ENCODE results near the gene GALK1. TPM values are rescaled to one million over a fixed set of nuclear protein-coding genes. Genes with fewer than 3 reads are reported as not detected.

The GALK1 gene
- total RNA-seq, 2 experiments from 2014 or later, result 43.4 to 50.7 TPM

DNA sequence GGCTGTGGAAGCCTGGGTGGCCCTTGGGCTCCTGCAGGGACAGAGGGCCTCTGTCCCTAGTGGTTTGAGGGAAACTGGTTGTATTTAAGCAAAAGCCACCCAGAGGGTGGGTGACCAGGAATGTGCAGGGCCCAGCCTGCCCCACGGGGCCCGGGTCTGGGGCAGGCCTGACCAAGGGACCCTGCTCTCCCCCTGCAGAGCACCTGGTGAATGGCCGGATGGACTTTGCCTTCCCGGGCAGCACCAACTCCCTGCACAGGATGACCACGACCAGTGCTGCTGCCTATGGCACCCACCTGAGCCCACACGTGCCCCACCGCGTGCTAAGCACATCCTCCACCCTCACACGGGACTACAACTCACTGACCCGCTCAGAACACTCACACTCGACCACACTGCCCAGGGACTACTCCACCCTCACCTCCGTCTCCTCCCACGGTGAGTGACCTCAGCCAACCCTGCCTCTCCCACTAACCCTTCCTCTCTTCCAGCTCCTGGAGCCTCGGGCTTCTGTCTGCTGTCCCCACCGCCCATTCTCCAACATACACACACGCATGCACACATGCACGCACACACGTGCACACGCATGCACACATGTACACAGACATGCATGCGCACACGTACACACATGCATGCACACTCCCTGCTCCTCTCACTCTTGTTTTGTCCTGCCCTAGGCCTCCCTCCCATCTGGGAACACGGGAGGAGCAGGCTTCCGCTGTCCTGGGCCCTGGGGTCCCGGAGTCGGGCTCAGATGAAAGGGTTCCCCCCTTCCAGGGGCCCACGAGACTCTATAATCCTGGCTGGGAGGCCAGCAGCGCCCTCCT is 10.4 kb downstream of the GALK1 start:
- Mint-ChIP-seq H3K4me3 (peak overlapping the region; percentile 17), H3K27ac (peak overlapping the region; percentile 18), H3K36me3 (ENCODE audit: low read depth) (no peaks in the 10 kb centered on the region), H3K4me1 (ENCODE audit: low read depth) (peaks cover 19% of the 10 kb centered on the region), H3K9me3 (no peaks in the 10 kb centered on the region), H3K27me3 (no peaks in the 10 kb centered on the region)
- ChIA-PET POLR2A (interaction anchor here (1.3 to 2.7 kb wide), 10 partner anchors 10 to 88 kb away, joined by 3 to 21 read pairs (median 6); partner anchors contain the start of genes GALK1, RECQL5, SAP30BP and UNK), CTCF (interaction anchor here (0.7 to 9.9 kb wide), 29 partner anchors 9 to 414 kb away, joined by 3 to 217 read pairs (median 7); partner anchors contain the start of genes GALK1, ITGB4, RECQL5 and SAP30BP)
- ATAC-seq (no peak), DNase-seq (no peak)
- intact Hi-C loops (cut with micrococcal nuclease), result no loop called here
- no peak for TF ChIP-seq CTCF (IDR thresholded peaks at IDR 0.05)

GRCh38 chr17:75753514-75754377 is 11.2 kb downstream of the GALK1 start:
- ATAC-seq (peak; percentile 80), DNase-seq (peak; percentile 77)
- peaks cover 19% of the 10 kb centered on the region for H3K4me1 Mint-ChIP-seq (ENCODE audit: low read depth)
- TF ChIP-seq CTCF (IDR thresholded peaks at IDR 0.05), result peak; percentile 75
- ChIA-PET CTCF (interaction anchor here (0.6 to 9.9 kb wide), 73 partner anchors 8 to 413 kb away, joined by 3 to 217 read pairs (median 4); partner anchors contain the start of genes GALK1, ITGB4, RECQL5 and SAP30BP), POLR2A (interaction anchor here (0.6 to 2.7 kb wide), 15 partner anchors 10 to 141 kb away, joined by 3 to 21 read pairs (median 5); partner anchors contain the start of genes GALK1, RECQL5, SAP30BP and UNK)
- intact Hi-C loops (cut with micrococcal nuclease), result no loop called here
- peak overlapping the region; percentile 61 for H3K4me3 Mint-ChIP-seq
- no peaks in the 10 kb centered on the region for H3K36me3 Mint-ChIP-seq (ENCODE audit: low read depth)
- H3K27ac Mint-ChIP-seq, result no peak overlapping the region
- no peaks in the 10 kb centered on the region for H3K27me3 Mint-ChIP-seq
- H3K9me3 Mint-ChIP-seq, result no peaks in the 10 kb centered on the region

GRCh38 chr17:75752802-75753513 is 12.0 kb downstream of the GALK1 start:
- Mint-ChIP-seq H3K4me3 (peak overlapping the region; percentile 61), H3K27me3 (no peaks in the 10 kb centered on the region), H3K36me3 (ENCODE audit: low read depth) (no peaks in the 10 kb centered on the region), H3K4me1 (ENCODE audit: low read depth) (peaks cover 19% of the 10 kb centered on the region), H3K9me3 (no peaks in the 10 kb centered on the region), H3K27ac (no peak overlapping the region)
- ChIA-PET POLR2A (interaction anchor here (0.6 to 2.7 kb wide), 13 partner anchors 11 to 142 kb away, joined by 3 to 21 read pairs (median 5); partner anchors contain the start of genes GALK1, RECQL5 and SAP30BP), CTCF (interaction anchor here (0.6 to 9.9 kb wide), 72 partner anchors 8 to 412 kb away, joined by 3 to 217 read pairs (median 4); partner anchors contain the start of genes GALK1, ITGB4, RECQL5 and SAP30BP)
- no peak for TF ChIP-seq CTCF (IDR thresholded peaks at IDR 0.05)
- intact Hi-C loops (cut with micrococcal nuclease), result no loop called here
- ATAC-seq, result no peak
- no peak for DNase-seq

GRCh38 chr17:75752405-75752709 is 12.6 kb downstream of the GALK1 start:
- Mint-ChIP-seq H3K27me3 (peaks cover 1% of the 10 kb centered on the region), H3K9me3 (no peaks in the 10 kb centered on the region), H3K4me3 (no peak overlapping the region), H3K4me1 (ENCODE audit: low read depth) (peaks cover 19% of the 10 kb centered on the region), H3K27ac (no peak overlapping the region), H3K36me3 (ENCODE audit: low read depth) (no peaks in the 10 kb centered on the region)
- DNase-seq (no peak), ATAC-seq (no peak)
- TF ChIP-seq CTCF (IDR thresholded peaks at IDR 0.05), result no peak
- POLR2A ChIA-PET, result interaction anchor here (1.2 to 1.5 kb wide), 2 partner anchors 31 to 123 kb away, joined by 3 to 5 read pairs; no protein-coding TSS in a partner anchor
- CTCF ChIA-PET, result interaction anchor here (0.8 to 9.9 kb wide), 17 partner anchors 12 to 236 kb away, joined by 3 to 217 read pairs (median 15); partner anchors contain the start of genes GALK1, ITGB4, SMIM5 and TSEN54
- intact Hi-C loops (cut with micrococcal nuclease), result no loop called here

All from activated CD8-positive, alpha-beta T cell treated with anti-CD3 and anti-CD28 coated beads for 36 hours (primary cell).